Measurements from ENCODE around the gene NUDCD2. TPM values are rescaled to one million over a fixed set of nuclear protein-coding genes. Genes with fewer than 3 reads are reported as not detected.

The NUDCD2 gene
- total and polyA plus RNA-seq, 2 donors (not counting 1 experiment from before 2014, with no cell fraction given): 6.8 to 24.4 TPM

- H3K4me1 Mint-ChIP-seq: peaks cover 58% of the 10 kb centered on the region
- H3K79me2 ChIP-seq (ENCODE audit: control insufficient read depth, insufficient read depth, low read length): peaks cover 48% of the 10 kb centered on the region
- no peaks in the 10 kb centered on the region for H3K9me3 ChIP-seq (ENCODE audit: control extremely low read depth in 1 of 3, control insufficient read depth in 2 of 3, insufficient read depth in 1 of 3, low read length in 2 of 3)
- peak overlapping the region; percentile 61 to 94 (median 83) for H3K4me3 ChIP-seq (ENCODE audit: control extremely low read depth in 1 of 5, extremely low read depth in 1 of 5, insufficient read depth in 1 of 5, low read depth in 2 of 5, low read length in 4 of 5)
- H3K36me3 ChIP-seq (replicated peaks in 1 of 2; ENCODE audit: control extremely low read depth in 1 of 2, control insufficient read depth in 1 of 2, extremely low read depth in 1 of 2, insufficient read depth in 2 of 2, low read length in 1 of 2): peaks cover 0 to 4% of the 10 kb centered on the region in 2 experiments
- H3K27ac ChIP-seq (ENCODE audit: low read length in 2 of 2): peak overlapping the region; percentile 93 to 95
- ChIA-PET POLR2A (interaction anchor here (0.7 to 4.0 kb wide), 4 partner anchors 32 to 411 kb away, joined by 3 to 40 read pairs (median 3); partner anchors contain the start of genes CCNG1, HMMR and NUDCD2), CTCF (interaction anchor here (1.0 to 4.0 kb wide), 5 partner anchors 21 to 999 kb away, joined by 3 to 37 read pairs (median 5); partner anchors contain the start of genes HMMR and NUDCD2)
- no peak for DNase-seq
- peak overlapping the region; percentile 88 for H3K9ac ChIP-seq (ENCODE audit: low read length)
- H3K27ac Mint-ChIP-seq: peak overlapping the region; percentile 98
- H3K9me3 Mint-ChIP-seq (ENCODE audit: insufficient read depth): no peaks in the 10 kb centered on the region
- ATAC-seq (ENCODE audit: low read depth): peak; percentile 0
- H4K20me1 ChIP-seq (ENCODE audit: control insufficient read depth, insufficient read depth, low read length, poor library complexity, severe bottlenecking): no peaks in the 10 kb centered on the region
- H2AFZ ChIP-seq (ENCODE audit: insufficient read depth, low read depth, low read length, poor library complexity, severe bottlenecking): peak overlapping the region; percentile 77
- intact Hi-C loops (cut with micrococcal nuclease): loop anchor here (1.0 kb wide), 4 partner anchors 45 to 411 kb away; partner anchors contain the start of genes CCNG1, HMMR and NUDCD2
- TF ChIP-seq, protein P1, sequence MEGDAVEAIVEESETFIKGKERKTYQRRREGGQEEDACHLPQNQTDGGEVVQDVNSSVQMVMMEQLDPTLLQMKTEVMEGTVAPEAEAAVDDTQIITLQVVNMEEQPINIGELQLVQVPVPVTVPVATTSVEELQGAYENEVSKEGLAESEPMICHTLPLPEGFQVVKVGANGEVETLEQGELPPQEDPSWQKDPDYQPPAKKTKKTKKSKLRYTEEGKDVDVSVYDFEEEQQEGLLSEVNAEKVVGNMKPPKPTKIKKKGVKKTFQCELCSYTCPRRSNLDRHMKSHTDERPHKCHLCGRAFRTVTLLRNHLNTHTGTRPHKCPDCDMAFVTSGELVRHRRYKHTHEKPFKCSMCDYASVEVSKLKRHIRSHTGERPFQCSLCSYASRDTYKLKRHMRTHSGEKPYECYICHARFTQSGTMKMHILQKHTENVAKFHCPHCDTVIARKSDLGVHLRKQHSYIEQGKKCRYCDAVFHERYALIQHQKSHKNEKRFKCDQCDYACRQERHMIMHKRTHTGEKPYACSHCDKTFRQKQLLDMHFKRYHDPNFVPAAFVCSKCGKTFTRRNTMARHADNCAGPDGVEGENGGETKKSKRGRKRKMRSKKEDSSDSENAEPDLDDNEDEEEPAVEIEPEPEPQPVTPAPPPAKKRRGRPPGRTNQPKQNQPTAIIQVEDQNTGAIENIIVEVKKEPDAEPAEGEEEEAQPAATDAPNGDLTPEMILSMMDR (IDR thresholded peaks at IDR 0.05): no peak
- no peak for TF ChIP-seq EZH2 (IDR thresholded peaks at IDR 0.05; ENCODE audit: borderline replicate concordance, insufficient read depth, low read depth, low read length, poor library complexity, severe bottlenecking)
- no peaks in the 10 kb centered on the region for H3K27me3 Mint-ChIP-seq
- H3K4me1 ChIP-seq (ENCODE audit: control insufficient read depth in 2 of 2, insufficient read depth in 2 of 2, low read length in 2 of 2): peaks cover 47 to 55% of the 10 kb centered on the region in 2 donors
- peak overlapping the region; percentile 80 for H3K4me2 ChIP-seq (replicated peaks; ENCODE audit: low read depth, low read length, poor library complexity, severe bottlenecking)
- WGBS (ENCODE audit: insufficient coverage): no CpG with 5 or more reads among the region's 7 CpGs
- no peaks in the 10 kb centered on the region for H3K27me3 ChIP-seq (replicated peaks in 1 of 4; ENCODE audit: control extremely low read depth in 1 of 4, control insufficient read depth in 3 of 4, insufficient read depth in 4 of 4, low read length in 3 of 4)
- H3K4me3 Mint-ChIP-seq: peak overlapping the region; percentile 98
Observed at GRCh38 chr5:163505049-163505367, 45.1 kb upstream of the NUDCD2 start.

Measured in B cell (primary cell).